Neural progenitor cell (in vitro differentiated cells): Measurements from ENCODE around the gene SH3PXD2B.

ENCODE experiments used
- CTCF ChIP-seq: fragments of 200-600 bp; sonication (generic); IDR thresholded peaks from 2 replicates; pipeline ENCODE4 v1.5.1; 2017; ENCODE audit warnings: antibody characterized with exemption, mild to moderate bottlenecking
- EZH2 ChIP-seq: fragments of 200-600 bp; sonication (generic); IDR thresholded peaks from 2 replicates; pipeline ENCODE4 v1.6.1; 2017; ENCODE audit warnings: antibody characterized with exemption, mild to moderate bottlenecking, moderate library complexity

- TF ChIP-seq CTCF (no peak), EZH2 (no peak)
Observed at GRCh38 chr5:172424808-172425207, 29.5 kb downstream of the SH3PXD2B start.
